ENCODE measurements around the gene NTHL1.
A peak's percentile ranks its signal among the peaks of the same experiment; 100 is the strongest.

NTHL1 gene

DNA sequence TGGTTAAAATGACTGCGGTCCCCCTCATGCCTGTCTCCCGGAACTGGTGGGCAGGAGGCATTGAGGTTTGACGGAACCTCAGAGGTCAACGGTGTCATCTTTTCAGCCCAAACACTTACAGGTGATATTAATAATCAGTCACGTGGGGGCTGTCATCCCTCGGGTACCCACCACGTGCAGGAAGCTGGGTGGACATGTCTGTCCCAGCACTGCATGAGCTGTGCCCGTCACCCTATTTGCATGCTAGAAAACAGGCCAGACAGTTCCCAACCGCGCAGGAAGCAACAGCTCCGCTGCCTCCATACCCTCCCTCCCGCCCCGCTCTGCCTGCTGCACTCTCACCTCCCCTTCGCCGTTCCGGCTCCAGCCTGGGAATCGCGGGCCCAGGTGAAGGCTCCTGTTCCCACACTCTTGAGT is 56.5 kb downstream of the NTHL1 start:
- DNase-seq: peak; percentile 72 to 77

DNA sequence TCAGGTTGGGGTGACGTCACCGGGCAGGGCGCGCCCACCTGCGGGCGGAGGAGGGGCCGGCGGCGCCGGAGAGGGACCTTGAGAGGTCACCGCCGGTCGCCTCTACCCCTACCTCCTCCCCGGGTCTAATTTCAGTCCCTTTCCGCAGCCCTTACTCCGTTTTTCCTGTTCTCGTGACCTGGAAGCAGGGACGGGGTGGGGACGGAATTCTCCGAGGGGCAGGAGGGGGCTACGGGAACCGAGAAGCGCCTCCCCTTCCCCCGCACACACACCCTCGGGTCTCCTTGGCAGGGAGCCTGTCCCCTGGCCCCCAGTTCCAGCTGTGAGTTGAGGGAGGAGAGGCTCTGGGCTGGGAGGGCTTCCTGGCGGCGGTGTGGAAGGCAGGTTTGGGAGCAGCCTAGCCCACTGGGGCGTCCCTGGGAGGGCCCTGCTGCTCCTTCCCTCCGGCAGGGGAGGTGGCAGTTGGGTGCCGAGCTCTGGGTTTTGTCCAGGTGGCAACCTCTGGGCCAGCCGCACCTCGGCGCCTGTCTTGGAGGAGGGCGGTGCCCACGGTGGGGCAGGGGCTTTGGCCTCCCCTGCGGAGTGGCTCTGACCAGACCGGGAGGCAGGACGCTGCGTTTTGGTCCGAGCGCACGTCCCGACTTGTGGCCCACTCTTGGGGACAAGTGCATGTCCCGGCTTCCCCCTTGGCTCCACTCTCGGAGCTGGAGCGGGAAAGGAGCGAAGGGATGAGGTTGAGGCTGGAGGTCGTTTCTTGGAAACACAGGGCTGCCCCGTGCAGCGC is 57.1 kb downstream of the NTHL1 start:
- DNase-seq: peak; percentile 50 to 65

- no peak for DNase-seq
Measured at GRCh38 chr16:1990101-1990350, 57.6 kb downstream of the NTHL1 start.
